Ammon's horn (tissue), 1 donor: ENCODE results near the gene EDA.
"Not testable (repeated sequence)": the region's sequence is repeated elsewhere in the genome, so short reads cannot be mapped to it uniquely, and the experiment has no call there.

Experiments
- DNase-seq: peaks from one replicate; pipeline ENCODE4 v3.0.0-alpha.2; 2016; ENCODE audit warnings: low spot score

The EDA gene

GRCh38 chrX:69959712-69960111, 343.8 kb downstream of the EDA start:
- no peak for DNase-seq

GRCh38 chrX:69961365-69962072, 345.6 kb downstream of the EDA start:
- DNase-seq: no peak

- peak; percentile 18 for DNase-seq
Measured at GRCh38 chrX:69968950-69969349, 353.0 kb downstream of the EDA start.

GRCh38 chrX:69969460-69969859, 353.5 kb downstream of the EDA start:
- no peak for DNase-seq

- DNase-seq: peak; percentile 13
Measured at GRCh38 chrX:69987691-69988090, 371.8 kb downstream of the EDA start.

- DNase-seq: no peak
Measured at GRCh38 chrX:69988955-69989394, 373.1 kb downstream of the EDA start.

- no peak for DNase-seq
Measured at GRCh38 chrX:69991685-69992084, 375.8 kb downstream of the EDA start.

GRCh38 chrX:69993494-69993893, 377.6 kb downstream of the EDA start:
- DNase-seq: no peak

GRCh38 chrX:69995362-69996112, 379.6 kb downstream of the EDA start:
- no peak for DNase-seq

GRCh38 chrX:69996113-69996468, 380.2 kb downstream of the EDA start:
- no peak for DNase-seq

GRCh38 chrX:69998299-69998698, 382.4 kb downstream of the EDA start:
- not testable (repeated sequence) for DNase-seq

GRCh38 chrX:70001269-70001668, 385.4 kb downstream of the EDA start:
- peak; percentile 2 for DNase-seq

GRCh38 chrX:70001708-70002341, 385.9 kb downstream of the EDA start:
- DNase-seq: no peak

GRCh38 chrX:70007946-70008345, 392.0 kb downstream of the EDA start:
- DNase-seq: no peak

- no peak for DNase-seq
Measured at GRCh38 chrX:70009049-70009448, 393.1 kb downstream of the EDA start.

GRCh38 chrX:70009970-70010369, 394.1 kb downstream of the EDA start:
- DNase-seq: no peak

GRCh38 chrX:70012756-70013155, 396.8 kb downstream of the EDA start:
- no peak for DNase-seq

GRCh38 chrX:70013466-70014381, 397.8 kb downstream of the EDA start:
- no peak for DNase-seq

- no peak for DNase-seq
Measured at GRCh38 chrX:70016513-70016912, 400.6 kb downstream of the EDA start.

GRCh38 chrX:70022616-70023015, 406.7 kb downstream of the EDA start:
- no peak for DNase-seq

- no peak for DNase-seq
Measured at GRCh38 chrX:70025464-70025863, 409.6 kb downstream of the EDA start.
